ENCODE measurements around the gene TDRD12. TPM values are rescaled to one million over a fixed set of nuclear protein-coding genes. Genes with fewer than 3 reads are reported as not detected.
"Not testable (repeated sequence)": the region's sequence is repeated elsewhere in the genome, so short reads cannot be mapped to it uniquely, and the experiment has no call there.

Gene TDRD12
- total RNA-seq, 1 donor from 2014 or later = 0.94 TPM

GRCh38 chr19:32748497-32748896, 28.9 kb downstream of the TDRD12 start:
- DNase-seq = no peak

- no peak for DNase-seq
These were observed 29.4 kb downstream of the TDRD12 start for GRCh38 chr19:32748948-32749347.

- DNase-seq = no peak
These were observed 29.8 kb downstream of the TDRD12 start for GRCh38 chr19:32749361-32749760.

- no peak for DNase-seq
These were observed 31.0 kb downstream of the TDRD12 start for GRCh38 chr19:32750441-32751055.

- DNase-seq = no peak
These were observed 31.5 kb downstream of the TDRD12 start for GRCh38 chr19:32751066-32751465.

- DNase-seq = no peak
These were observed 37.6 kb downstream of the TDRD12 start for GRCh38 chr19:32757189-32757588.

GRCh38 chr19:32765365-32765764, 45.8 kb downstream of the TDRD12 start:
- not testable (repeated sequence) for DNase-seq

- no peak for DNase-seq
These were observed 48.5 kb downstream of the TDRD12 start for GRCh38 chr19:32767951-32768679.

GRCh38 chr19:32771596-32771995, 52.0 kb downstream of the TDRD12 start:
- DNase-seq = no peak

GRCh38 chr19:32773126-32773525, 53.6 kb downstream of the TDRD12 start:
- no peak for DNase-seq

GRCh38 chr19:32779082-32779481, 59.5 kb downstream of the TDRD12 start:
- DNase-seq = no peak

- DNase-seq = no peak
These were observed 61.7 kb downstream of the TDRD12 start for GRCh38 chr19:32781280-32781679.

GRCh38 chr19:32782089-32782488, 62.5 kb downstream of the TDRD12 start:
- not testable (repeated sequence) for DNase-seq

GRCh38 chr19:32787161-32787813, 67.7 kb downstream of the TDRD12 start:
- DNase-seq = not testable (repeated sequence)

GRCh38 chr19:32787895-32788294, 68.3 kb downstream of the TDRD12 start:
- not testable (repeated sequence) for DNase-seq

GRCh38 chr19:32789429-32789828, 69.9 kb downstream of the TDRD12 start:
- DNase-seq = no peak

- no peak for DNase-seq
These were observed 78.6 kb downstream of the TDRD12 start for GRCh38 chr19:32798201-32798600.

GRCh38 chr19:32800191-32800590, 80.6 kb downstream of the TDRD12 start:
- no peak for DNase-seq

- DNase-seq = no peak
These were observed 81.2 kb downstream of the TDRD12 start for GRCh38 chr19:32800754-32801153.

- DNase-seq = no peak
These were observed 83.3 kb downstream of the TDRD12 start for GRCh38 chr19:32802840-32803239.

GRCh38 chr19:32808236-32808635, 88.7 kb downstream of the TDRD12 start:
- DNase-seq = no peak

GRCh38 chr19:32809254-32809653, 89.7 kb downstream of the TDRD12 start:
- DNase-seq = no peak

GRCh38 chr19:32809754-32810153, 90.2 kb downstream of the TDRD12 start:
- no peak for DNase-seq

- no peak for DNase-seq
These were observed 90.9 kb downstream of the TDRD12 start for GRCh38 chr19:32810452-32810851.
